Measurements from ENCODE around the gene ZNF366.

DNA sequence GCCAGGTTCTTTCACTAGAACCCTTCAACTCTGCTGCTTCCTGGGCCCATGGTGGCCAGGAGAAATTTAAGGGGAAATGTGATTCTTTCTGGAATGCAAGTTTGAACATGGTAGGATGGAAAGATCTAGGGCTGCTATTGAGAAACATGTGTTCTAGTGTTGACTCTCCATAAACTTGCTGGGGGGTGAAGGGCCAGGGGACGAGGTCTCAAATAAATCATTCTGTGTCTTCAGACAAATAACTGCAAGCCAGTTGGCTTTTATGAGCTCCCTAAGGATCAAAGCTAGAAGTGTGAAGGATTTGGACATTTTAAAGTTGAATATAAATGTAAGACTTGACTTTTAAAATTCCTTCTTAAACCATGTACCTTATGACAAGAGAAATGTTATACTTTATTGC is 78.5 kb downstream of the ZNF366 start:
- TF ChIP-seq POLR2A (IDR thresholded peaks at IDR 0.05), result no peak
- TF ChIP-seq, protein P1, sequence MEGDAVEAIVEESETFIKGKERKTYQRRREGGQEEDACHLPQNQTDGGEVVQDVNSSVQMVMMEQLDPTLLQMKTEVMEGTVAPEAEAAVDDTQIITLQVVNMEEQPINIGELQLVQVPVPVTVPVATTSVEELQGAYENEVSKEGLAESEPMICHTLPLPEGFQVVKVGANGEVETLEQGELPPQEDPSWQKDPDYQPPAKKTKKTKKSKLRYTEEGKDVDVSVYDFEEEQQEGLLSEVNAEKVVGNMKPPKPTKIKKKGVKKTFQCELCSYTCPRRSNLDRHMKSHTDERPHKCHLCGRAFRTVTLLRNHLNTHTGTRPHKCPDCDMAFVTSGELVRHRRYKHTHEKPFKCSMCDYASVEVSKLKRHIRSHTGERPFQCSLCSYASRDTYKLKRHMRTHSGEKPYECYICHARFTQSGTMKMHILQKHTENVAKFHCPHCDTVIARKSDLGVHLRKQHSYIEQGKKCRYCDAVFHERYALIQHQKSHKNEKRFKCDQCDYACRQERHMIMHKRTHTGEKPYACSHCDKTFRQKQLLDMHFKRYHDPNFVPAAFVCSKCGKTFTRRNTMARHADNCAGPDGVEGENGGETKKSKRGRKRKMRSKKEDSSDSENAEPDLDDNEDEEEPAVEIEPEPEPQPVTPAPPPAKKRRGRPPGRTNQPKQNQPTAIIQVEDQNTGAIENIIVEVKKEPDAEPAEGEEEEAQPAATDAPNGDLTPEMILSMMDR (IDR thresholded peaks at IDR 0.05), result no peak
